Stimulated activated naive CD8-positive, alpha-beta T cell treated with anti-CD3 and anti-CD28 coated beads, Interleukin-15, Interleukin-2, amounts not matched to agents 100 ng/mL and 50 ng/mL, for 24 hours (primary cell): ENCODE measurements around the gene KNDC1.
"Not testable (repeated sequence)": the region's sequence is repeated elsewhere in the genome, so short reads cannot be mapped to it uniquely, and the experiment has no call there.

ENCODE experiments used
- H3K27ac Mint-ChIP-seq: one replicate; pipeline ENCODE4 v1.8.0; 2021; ENCODE audit warnings: mild to moderate bottlenecking, mixed read lengths
- H3K27me3 Mint-ChIP-seq: one replicate; pipeline ENCODE4 v1.8.0; 2021; ENCODE audit warnings: mixed read lengths
- H3K36me3 Mint-ChIP-seq: one replicate; pipeline ENCODE4 v1.8.0; 2021; ENCODE audit warnings: low read depth, mixed read lengths
- H3K4me1 Mint-ChIP-seq: one replicate; pipeline ENCODE4 v1.8.0; 2021; ENCODE audit warnings: low read depth, mixed read lengths
- H3K4me3 Mint-ChIP-seq: one replicate; pipeline ENCODE4 v1.8.0; 2021; ENCODE audit warnings: mild to moderate bottlenecking, mixed read lengths
- H3K9me3 Mint-ChIP-seq: one replicate; pipeline ENCODE4 v1.8.0; 2021; ENCODE audit warnings: mixed read lengths

KNDC1 gene

GRCh38 chr10:133131053-133131452 lies 29.0 kb upstream of the KNDC1 start:
- Mint-ChIP-seq H3K4me3 (no peak overlapping the region), H3K27ac (no peak overlapping the region), H3K4me1 (no peaks in the 10 kb centered on the region), H3K36me3 (no peaks in the 10 kb centered on the region), H3K27me3 (no peaks in the 10 kb centered on the region), H3K9me3 (no peaks in the 10 kb centered on the region)

- Mint-ChIP-seq H3K9me3 (no peaks in the 10 kb centered on the region), H3K4me1 (no peaks in the 10 kb centered on the region), H3K36me3 (no peaks in the 10 kb centered on the region), H3K27ac (no peak overlapping the region), H3K4me3 (no peak overlapping the region), H3K27me3 (no peaks in the 10 kb centered on the region)
These were observed 28.1 kb upstream of the KNDC1 start for GRCh38 chr10:133131734-133132472.

GRCh38 chr10:133132473-133133291 lies 27.3 kb upstream of the KNDC1 start:
- Mint-ChIP-seq H3K36me3 (no peaks in the 10 kb centered on the region), H3K9me3 (no peaks in the 10 kb centered on the region), H3K27ac (no peak overlapping the region), H3K27me3 (no peaks in the 10 kb centered on the region), H3K4me3 (no peak overlapping the region), H3K4me1 (no peaks in the 10 kb centered on the region)

GRCh38 chr10:133133471-133134231 lies 26.4 kb upstream of the KNDC1 start:
- no peaks in the 10 kb centered on the region for H3K9me3 Mint-ChIP-seq
- no peaks in the 10 kb centered on the region for H3K4me1 Mint-ChIP-seq
- H3K27ac Mint-ChIP-seq, result no peak overlapping the region
- H3K36me3 Mint-ChIP-seq, result no peaks in the 10 kb centered on the region
- no peak overlapping the region for H3K4me3 Mint-ChIP-seq
- no peaks in the 10 kb centered on the region for H3K27me3 Mint-ChIP-seq

GRCh38 chr10:133134411-133135115 lies 25.5 kb upstream of the KNDC1 start:
- Mint-ChIP-seq H3K4me1 (no peaks in the 10 kb centered on the region), H3K27me3 (no peaks in the 10 kb centered on the region), H3K9me3 (no peaks in the 10 kb centered on the region), H3K27ac (no peak overlapping the region), H3K4me3 (no peak overlapping the region), H3K36me3 (no peaks in the 10 kb centered on the region)

- no peak overlapping the region for H3K4me3 Mint-ChIP-seq
- no peaks in the 10 kb centered on the region for H3K36me3 Mint-ChIP-seq
- H3K4me1 Mint-ChIP-seq, result no peaks in the 10 kb centered on the region
- no peak overlapping the region for H3K27ac Mint-ChIP-seq
- H3K27me3 Mint-ChIP-seq, result no peaks in the 10 kb centered on the region
- no peaks in the 10 kb centered on the region for H3K9me3 Mint-ChIP-seq
These were observed 24.9 kb upstream of the KNDC1 start for GRCh38 chr10:133135116-133135465.

GRCh38 chr10:133137486-133138145 lies 22.4 kb upstream of the KNDC1 start:
- H3K27me3 Mint-ChIP-seq, H3K4me1 Mint-ChIP-seq, H3K9me3 Mint-ChIP-seq, H3K27ac Mint-ChIP-seq, H3K36me3 Mint-ChIP-seq, H3K4me3 Mint-ChIP-seq: not testable (repeated sequence)

- H3K9me3 Mint-ChIP-seq, result no peaks in the 10 kb centered on the region
- H3K27ac Mint-ChIP-seq, result no peak overlapping the region
- H3K36me3 Mint-ChIP-seq, result no peaks in the 10 kb centered on the region
- H3K4me3 Mint-ChIP-seq, result no peak overlapping the region
- peaks cover 13% of the 10 kb centered on the region for H3K27me3 Mint-ChIP-seq
- peaks cover 10% of the 10 kb centered on the region for H3K4me1 Mint-ChIP-seq
These were observed 20.4 kb upstream of the KNDC1 start for GRCh38 chr10:133139551-133140065.

- Mint-ChIP-seq H3K27me3 (peaks cover 23% of the 10 kb centered on the region), H3K4me3 (no peak overlapping the region), H3K4me1 (peaks cover 11% of the 10 kb centered on the region), H3K9me3 (no peaks in the 10 kb centered on the region), H3K36me3 (no peaks in the 10 kb centered on the region), H3K27ac (no peak overlapping the region)
These were observed 19.4 kb upstream of the KNDC1 start for GRCh38 chr10:133140417-133141143.

GRCh38 chr10:133141144-133141957 lies 18.7 kb upstream of the KNDC1 start:
- no peak overlapping the region for H3K27ac Mint-ChIP-seq
- no peaks in the 10 kb centered on the region for H3K9me3 Mint-ChIP-seq
- H3K36me3 Mint-ChIP-seq, result no peaks in the 10 kb centered on the region
- peaks cover 26% of the 10 kb centered on the region for H3K27me3 Mint-ChIP-seq
- no peak overlapping the region for H3K4me3 Mint-ChIP-seq
- H3K4me1 Mint-ChIP-seq, result peaks cover 11% of the 10 kb centered on the region

GRCh38 chr10:133141958-133142340 lies 18.1 kb upstream of the KNDC1 start:
- H3K36me3 Mint-ChIP-seq, result no peaks in the 10 kb centered on the region
- no peaks in the 10 kb centered on the region for H3K9me3 Mint-ChIP-seq
- H3K4me1 Mint-ChIP-seq, result peaks cover 11% of the 10 kb centered on the region
- no peak overlapping the region for H3K27ac Mint-ChIP-seq
- no peak overlapping the region for H3K4me3 Mint-ChIP-seq
- H3K27me3 Mint-ChIP-seq, result peaks cover 32% of the 10 kb centered on the region

- H3K4me3 Mint-ChIP-seq, result no peak overlapping the region
- peaks cover 39% of the 10 kb centered on the region for H3K27me3 Mint-ChIP-seq
- H3K4me1 Mint-ChIP-seq, result peaks cover 11% of the 10 kb centered on the region
- H3K27ac Mint-ChIP-seq, result no peak overlapping the region
- no peaks in the 10 kb centered on the region for H3K9me3 Mint-ChIP-seq
- H3K36me3 Mint-ChIP-seq, result no peaks in the 10 kb centered on the region
These were observed 17.4 kb upstream of the KNDC1 start for GRCh38 chr10:133142523-133143199.

GRCh38 chr10:133143200-133143533 lies 16.9 kb upstream of the KNDC1 start:
- Mint-ChIP-seq H3K27ac (no peak overlapping the region), H3K4me1 (peaks cover 11% of the 10 kb centered on the region), H3K27me3 (peaks cover 44% of the 10 kb centered on the region), H3K36me3 (no peaks in the 10 kb centered on the region), H3K9me3 (no peaks in the 10 kb centered on the region), H3K4me3 (no peak overlapping the region)
